Measurements from ENCODE around the gene CCDC7. TPM values are rescaled to one million over a fixed set of nuclear protein-coding genes. Genes with fewer than 3 reads are reported as not detected.

Gene CCDC7
- polyA plus RNA-seq, 1 of the 3 experiments (the other 2 are of a cell fraction), result 0.44 TPM

DNA sequence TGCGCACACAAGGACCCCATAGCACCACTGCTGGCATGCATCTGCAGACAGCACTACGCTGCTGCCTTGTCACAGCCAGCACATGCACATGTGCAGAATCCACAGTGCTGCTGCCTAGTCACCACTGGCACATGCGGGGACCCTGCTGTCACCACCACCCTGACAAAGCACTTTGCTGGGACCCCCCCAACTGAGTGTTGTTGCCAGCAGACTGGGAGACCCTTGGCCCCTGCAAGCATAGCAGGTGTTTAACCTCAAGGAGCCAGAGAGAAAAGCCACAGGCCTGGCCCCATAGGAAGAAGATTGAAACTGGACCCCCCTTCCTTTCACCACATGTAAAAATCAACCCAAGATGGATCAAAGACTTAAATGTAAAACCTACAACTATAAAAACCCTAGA, 300.9 kb downstream of the CCDC7 start:
- TF ChIP-seq, protein P1, sequence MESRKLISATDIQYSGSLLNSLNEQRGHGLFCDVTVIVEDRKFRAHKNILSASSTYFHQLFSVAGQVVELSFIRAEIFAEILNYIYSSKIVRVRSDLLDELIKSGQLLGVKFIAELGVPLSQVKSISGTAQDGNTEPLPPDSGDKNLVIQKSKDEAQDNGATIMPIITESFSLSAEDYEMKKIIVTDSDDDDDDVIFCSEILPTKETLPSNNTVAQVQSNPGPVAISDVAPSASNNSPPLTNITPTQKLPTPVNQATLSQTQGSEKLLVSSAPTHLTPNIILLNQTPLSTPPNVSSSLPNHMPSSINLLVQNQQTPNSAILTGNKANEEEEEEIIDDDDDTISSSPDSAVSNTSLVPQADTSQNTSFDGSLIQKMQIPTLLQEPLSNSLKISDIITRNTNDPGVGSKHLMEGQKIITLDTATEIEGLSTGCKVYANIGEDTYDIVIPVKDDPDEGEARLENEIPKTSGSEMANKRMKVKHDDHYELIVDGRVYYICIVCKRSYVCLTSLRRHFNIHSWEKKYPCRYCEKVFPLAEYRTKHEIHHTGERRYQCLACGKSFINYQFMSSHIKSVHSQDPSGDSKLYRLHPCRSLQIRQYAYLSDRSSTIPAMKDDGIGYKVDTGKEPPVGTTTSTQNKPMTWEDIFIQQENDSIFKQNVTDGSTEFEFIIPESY (IDR thresholded peaks at IDR 0.05; ENCODE audit: borderline replicate concordance, low read depth), result no peak
- no peak for TF ChIP-seq JUND (IDR thresholded peaks at IDR 0.05)
- no peak for TF ChIP-seq MXI1 (IDR thresholded peaks at IDR 0.05; ENCODE audit: low read depth, low read length)
- TF ChIP-seq TCF12 (IDR thresholded peaks at IDR 0.05), result no peak
- TF ChIP-seq SIN3A (IDR thresholded peaks at IDR 0.05; ENCODE audit: borderline replicate concordance, low read depth, low read length), result no peak
- no peak for TF ChIP-seq RXRA (IDR thresholded peaks at IDR 0.05; ENCODE audit: borderline replicate concordance, low read depth)
- TF ChIP-seq, protein P2, sequence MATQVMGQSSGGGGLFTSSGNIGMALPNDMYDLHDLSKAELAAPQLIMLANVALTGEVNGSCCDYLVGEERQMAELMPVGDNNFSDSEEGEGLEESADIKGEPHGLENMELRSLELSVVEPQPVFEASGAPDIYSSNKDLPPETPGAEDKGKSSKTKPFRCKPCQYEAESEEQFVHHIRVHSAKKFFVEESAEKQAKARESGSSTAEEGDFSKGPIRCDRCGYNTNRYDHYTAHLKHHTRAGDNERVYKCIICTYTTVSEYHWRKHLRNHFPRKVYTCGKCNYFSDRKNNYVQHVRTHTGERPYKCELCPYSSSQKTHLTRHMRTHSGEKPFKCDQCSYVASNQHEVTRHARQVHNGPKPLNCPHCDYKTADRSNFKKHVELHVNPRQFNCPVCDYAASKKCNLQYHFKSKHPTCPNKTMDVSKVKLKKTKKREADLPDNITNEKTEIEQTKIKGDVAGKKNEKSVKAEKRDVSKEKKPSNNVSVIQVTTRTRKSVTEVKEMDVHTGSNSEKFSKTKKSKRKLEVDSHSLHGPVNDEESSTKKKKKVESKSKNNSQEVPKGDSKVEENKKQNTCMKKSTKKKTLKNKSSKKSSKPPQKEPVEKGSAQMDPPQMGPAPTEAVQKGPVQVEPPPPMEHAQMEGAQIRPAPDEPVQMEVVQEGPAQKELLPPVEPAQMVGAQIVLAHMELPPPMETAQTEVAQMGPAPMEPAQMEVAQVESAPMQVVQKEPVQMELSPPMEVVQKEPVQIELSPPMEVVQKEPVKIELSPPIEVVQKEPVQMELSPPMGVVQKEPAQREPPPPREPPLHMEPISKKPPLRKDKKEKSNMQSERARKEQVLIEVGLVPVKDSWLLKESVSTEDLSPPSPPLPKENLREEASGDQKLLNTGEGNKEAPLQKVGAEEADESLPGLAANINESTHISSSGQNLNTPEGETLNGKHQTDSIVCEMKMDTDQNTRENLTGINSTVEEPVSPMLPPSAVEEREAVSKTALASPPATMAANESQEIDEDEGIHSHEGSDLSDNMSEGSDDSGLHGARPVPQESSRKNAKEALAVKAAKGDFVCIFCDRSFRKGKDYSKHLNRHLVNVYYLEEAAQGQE (IDR thresholded peaks at IDR 0.05; ENCODE audit: low read depth, low read length), result no peak
- no peak for TF ChIP-seq RFX5 (IDR thresholded peaks at IDR 0.05; ENCODE audit: low read length)
- no peak for TF ChIP-seq FOXJ3 (CRISPR knock-in tag; IDR thresholded peaks at IDR 0.05)
- no peak for TF ChIP-seq NFIC (IDR thresholded peaks at IDR 0.05; ENCODE audit: borderline replicate concordance)
- TF ChIP-seq NRF1 (IDR thresholded peaks at IDR 0.05; ENCODE audit: low read depth, low read length), result no peak
- TF ChIP-seq, protein P3, sequence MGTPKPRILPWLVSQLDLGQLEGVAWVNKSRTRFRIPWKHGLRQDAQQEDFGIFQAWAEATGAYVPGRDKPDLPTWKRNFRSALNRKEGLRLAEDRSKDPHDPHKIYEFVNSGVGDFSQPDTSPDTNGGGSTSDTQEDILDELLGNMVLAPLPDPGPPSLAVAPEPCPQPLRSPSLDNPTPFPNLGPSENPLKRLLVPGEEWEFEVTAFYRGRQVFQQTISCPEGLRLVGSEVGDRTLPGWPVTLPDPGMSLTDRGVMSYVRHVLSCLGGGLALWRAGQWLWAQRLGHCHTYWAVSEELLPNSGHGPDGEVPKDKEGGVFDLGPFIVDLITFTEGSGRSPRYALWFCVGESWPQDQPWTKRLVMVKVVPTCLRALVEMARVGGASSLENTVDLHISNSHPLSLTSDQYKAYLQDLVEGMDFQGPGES (IDR thresholded peaks at IDR 0.05; ENCODE audit: low read depth, low read length), result no peak
- TF ChIP-seq FOSL2 (IDR thresholded peaks at IDR 0.05; ENCODE audit: borderline replicate concordance, low read depth), result no peak
- TF ChIP-seq, protein P4, sequence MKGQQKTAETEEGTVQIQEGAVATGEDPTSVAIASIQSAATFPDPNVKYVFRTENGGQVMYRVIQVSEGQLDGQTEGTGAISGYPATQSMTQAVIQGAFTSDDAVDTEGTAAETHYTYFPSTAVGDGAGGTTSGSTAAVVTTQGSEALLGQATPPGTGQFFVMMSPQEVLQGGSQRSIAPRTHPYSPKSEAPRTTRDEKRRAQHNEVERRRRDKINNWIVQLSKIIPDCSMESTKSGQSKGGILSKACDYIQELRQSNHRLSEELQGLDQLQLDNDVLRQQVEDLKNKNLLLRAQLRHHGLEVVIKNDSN (IDR thresholded peaks at IDR 0.05; ENCODE audit: borderline replicate concordance, low read depth), result no peak
- TF ChIP-seq EP300 (IDR thresholded peaks at IDR 0.05; ENCODE audit: borderline replicate concordance in 1 of 2, low read depth in 1 of 2, low read length in 1 of 2), result no peak
- TF ChIP-seq POLR2AphosphoS5 (IDR thresholded peaks at IDR 0.05; ENCODE audit: low read depth, low read length), result no peak
- no peak for TF ChIP-seq CHD2 (IDR thresholded peaks at IDR 0.05; ENCODE audit: low read length, partially characterized antibody)
- H3K27ac ChIP-seq (ENCODE audit: low read depth in 2 of 2, low read length in 1 of 2), result no peak overlapping the region
- no peak overlapping the region for H3K9ac ChIP-seq
- no peaks in the 10 kb centered on the region for H4K20me1 ChIP-seq (ENCODE audit: insufficient read depth)
- no peaks in the 10 kb centered on the region for H3K79me2 ChIP-seq (ENCODE audit: insufficient read depth)
- no peaks in the 10 kb centered on the region for H3K9me3 ChIP-seq
- H3K9me2 ChIP-seq, result no peaks in the 10 kb centered on the region
- no peaks in the 10 kb centered on the region for H3F3A ChIP-seq (replicated peaks; ENCODE audit: insufficient read depth)
- no peaks in the 10 kb centered on the region for H3K27me3 ChIP-seq (ENCODE audit: insufficient read depth)
- 65% methylated on average over 3 of the region's 3 CpGs for WGBS (ENCODE audit: low lambda C conversion rate)
- no peak overlapping the region for H3K4me2 ChIP-seq
- no peak overlapping the region for H3K4me3 ChIP-seq (ENCODE audit: low read depth in 2 of 2, low read length in 1 of 2)
- ChIA-PET POLR2A (no interaction called here), CTCF (no interaction called here)
- H2AFZ ChIP-seq (ENCODE audit: low read depth), result no peak overlapping the region
- no peak for DNase-seq
- no peaks in the 10 kb centered on the region for H3K4me1 ChIP-seq (ENCODE audit: control insufficient read depth in 1 of 2, insufficient read depth in 2 of 2, low read depth in 1 of 2, low read length in 1 of 2)
- no peaks in the 10 kb centered on the region for H3K36me3 ChIP-seq (replicated peaks in 1 of 2; ENCODE audit: control insufficient read depth in 1 of 2, insufficient read depth in 2 of 2, low read length in 1 of 2)

Measured in SK-N-SH (cell line).